K562 (cell line): ENCODE results near the gene UBXN6. TPM values are rescaled to one million over a fixed set of nuclear protein-coding genes. Genes with fewer than 3 reads are reported as not detected.

Source experiments
- ARNT ChIP-seq, 2 experiments: fragments of 450-650 bp; IDR thresholded peaks; 2 replicates each; pipeline ENCODE4 v1.6.1; 2016; ENCODE audit warnings: mild to moderate bottlenecking in 1 of 2
- CHD1 ChIP-seq: fragments of 200-600 bp; sonication (generic); IDR thresholded peaks from one replicate; pipeline ENCODE4 v1.6.1; 2012; ENCODE audit warnings: mild to moderate bottlenecking, moderate library complexity, low read length, inconsistent platforms
- DMBX1 ChIP-seq: fragments of 250-450 bp; sonication (Bioruptor Pico); IDR thresholded peaks from 2 replicates; pipeline ENCODE4 v1.8.0; 2022; ENCODE audit warnings: inconsistent platforms, mild to moderate bottlenecking, moderate library complexity, borderline replicate concordance
- ELF2 ChIP-seq: fragments of 250-450 bp; sonication (Bioruptor Pico); IDR thresholded peaks from 2 replicates; pipeline ENCODE4 v1.5.0; 2021; ENCODE audit warnings: mild to moderate bottlenecking
- HCFC1 ChIP-seq: IDR thresholded peaks from 2 replicates; pipeline ENCODE4 v1.6.1; 2012; ENCODE audit warnings: low read depth, low read length, improper control_type of control experiment
- HDAC2 ChIP-seq: fragments of 450-650 bp; IDR thresholded peaks from 2 replicates; pipeline ENCODE4 v1.6.1; 2016; ENCODE audit warnings: mild to moderate bottlenecking
- MAZ ChIP-seq, 2 experiments: fragments of 450-650 bp in 1 of 2; sonication (generic) in 1 of 2; formaldehyde crosslinking; IDR thresholded peaks in 1 of 2; conservative IDR thresholded peaks in 1 of 2; 2 replicates each; pipeline versions ENCODE4 v1.4.0 to v1.5.0; 2020; ENCODE audit warnings: mild to moderate bottlenecking in 1 of 2, missing genetic modification reagents in 1 of 2
- NR2C2 ChIP-seq, 2 experiments: fragments of 200-800 bp in 1 of 2; sonication (Bioruptor generic) in 1 of 2; sonication (generic) in 1 of 2; formaldehyde crosslinking in 1 of 2; IDR thresholded peaks; 2 replicates each; pipeline versions ENCODE4 v1.6.1 to v1.8.0; 2016 to 2022; ENCODE audit warnings: mild to moderate bottlenecking in 1 of 2, missing compliant biosample characterization in 1 of 2, missing genetic modification characterization in 1 of 2, missing genetic modification reagents in 1 of 2
- RCOR1 ChIP-seq, 2 experiments: IDR thresholded peaks; 2 replicates each; pipeline ENCODE4 v1.6.1; 2012; ENCODE audit warnings: low read depth in 2 of 2, low read length in 2 of 2, borderline replicate concordance in 1 of 2, improper control_type of control experiment in 1 of 2
- RFX1 ChIP-seq: fragments of 450-650 bp; IDR thresholded peaks from 2 replicates; pipeline ENCODE4 v1.6.1; 2016; ENCODE audit warnings: mild to moderate bottlenecking, moderate library complexity
- SAP30 ChIP-seq: fragments of 200-600 bp; sonication (generic); IDR thresholded peaks from 2 replicates; pipeline ENCODE4 v1.6.1; 2012; ENCODE audit warnings: borderline replicate concordance, low read depth, mild to moderate bottlenecking, moderate library complexity, low read length, control low read depth, inconsistent platforms; ENCODE audit not compliant: insufficient read depth, poor library complexity, severe bottlenecking
- SIN3B ChIP-seq: fragments of 450-650 bp; IDR thresholded peaks from 2 replicates; pipeline ENCODE4 v1.6.1; 2017; ENCODE audit warnings: low read depth, mild to moderate bottlenecking, moderate library complexity
- SRSF3 ChIP-seq: fragments of 200-400 bp; formaldehyde crosslinking; IDR thresholded peaks from 2 replicates; pipeline ENCODE4 v1.6.1; 2016; ENCODE audit warnings: mild to moderate bottlenecking, low read length, moderate library complexity; ENCODE audit not compliant: insufficient read depth
- TCF7L2 ChIP-seq: fragments of 150-350 bp; IDR thresholded peaks from 2 replicates; pipeline ENCODE4 v1.6.1; 2016; ENCODE audit warnings: low read depth, mild to moderate bottlenecking, low read length, moderate library complexity
- ZBTB1 ChIP-seq: sonication (generic); formaldehyde crosslinking; IDR thresholded peaks from 2 replicates; pipeline ENCODE4 v1.8.1; 2023; ENCODE audit warnings: missing genetic modification reagents, low read depth, mild to moderate bottlenecking, borderline replicate concordance
- ZBTB17 ChIP-seq: fragments of 450-650 bp; formaldehyde crosslinking; IDR thresholded peaks from 2 replicates; pipeline ENCODE4 v1.4.0; 2020; ENCODE audit warnings: mild to moderate bottlenecking
- ZEB2 ChIP-seq: fragments of 450-650 bp; IDR thresholded peaks from 2 replicates; pipeline ENCODE4 v1.6.1; 2016
- ZFX ChIP-seq: sonication (generic); formaldehyde crosslinking; IDR thresholded peaks from 2 replicates; pipeline ENCODE4 v1.8.0; 2022; ENCODE audit warnings: mild to moderate bottlenecking, missing genetic modification reagents, moderate library complexity
- ZKSCAN1 ChIP-seq: fragments of 150-350 bp; IDR thresholded peaks from 2 replicates; pipeline ENCODE4 v1.6.1; 2016; ENCODE audit warnings: low read depth, low read length
- ZNF12 ChIP-seq: sonication (generic); formaldehyde crosslinking; IDR thresholded peaks from 2 replicates; pipeline ENCODE4 v1.4.0; 2020; ENCODE audit warnings: mild to moderate bottlenecking, missing genetic modification reagents
- ZNF133 ChIP-seq: fragments of 250-450 bp; sonication (Bioruptor Pico); IDR thresholded peaks from 2 replicates; pipeline ENCODE4 v1.4.0; 2020; ENCODE audit warnings: mild to moderate bottlenecking
- ZNF143 ChIP-seq: sonication (generic); formaldehyde crosslinking; IDR thresholded peaks from 2 replicates; pipeline ENCODE4 v1.9.0; 2022; ENCODE audit warnings: mild to moderate bottlenecking, missing genetic modification reagents
- ZNF24 ChIP-seq: fragments of 450-650 bp; IDR thresholded peaks from 2 replicates; pipeline ENCODE4 v1.6.1; 2016
- ZNF449 ChIP-seq: fragments of 250-450 bp; sonication (Bioruptor Pico); IDR thresholded peaks from 2 replicates; pipeline ENCODE4 v1.8.0; 2022; ENCODE audit warnings: moderate library complexity, mild to moderate bottlenecking, inconsistent platforms
- ZNF586 ChIP-seq: fragments of 450-650 bp; formaldehyde crosslinking; conservative IDR thresholded peaks from 2 replicates; pipeline ENCODE4 v1.4.0; 2020; ENCODE audit warnings: mild to moderate bottlenecking, moderate library complexity
- ZNF740 ChIP-seq, 3 experiments: fragments of 200-800 bp in 1 of 3; sonication (Bioruptor generic) in 1 of 3; sonication (generic) in 1 of 3; formaldehyde crosslinking in 1 of 3; IDR thresholded peaks; 2 replicates each; pipeline versions ENCODE4 v1.6.1 to v1.8.0; 2016 to 2022; ENCODE audit warnings: mild to moderate bottlenecking in 2 of 3, missing compliant biosample characterization in 2 of 3, missing genetic modification characterization in 2 of 3, missing genetic modification reagents in 1 of 3
- ZNF785 ChIP-seq: fragments of 250-450 bp; sonication (Bioruptor Pico); IDR thresholded peaks from 2 replicates; pipeline ENCODE4 v1.4.0; 2020; ENCODE audit warnings: mild to moderate bottlenecking
- polyA plus RNA-seq, 8 experiments: library from polyadenylated mRNA; depleted of rRNA in 4 of 8; stranded (reverse) in 5 of 8; unstranded in 3 of 8; fragments of >200 nt; fragmentation: Nextera tagmentation in 2 of 8; fragmentation: Illumina TruSeq in 1 of 8; extraction: Ambion mirVana in 2 of 8; extraction: Trizol in 1 of 8; gene quantifications; 2 replicates each; pipeline versions ENCODE4 v1.2.1 to v1.2.3, GENCODE V29; 2011 to 2014; ENCODE audit warnings: inconsistent platforms in 1 of 8, missing spikeins in 1 of 8
- total RNA-seq, 7 experiments: library from RNA; depleted of rRNA in 6 of 7; stranded (reverse); fragments of >200 nt in 6 of 7; fragmentation: Illumina TruSeq in 2 of 7; extraction: Trizol in 2 of 7; gene quantifications; 2 replicates each; pipeline versions ENCODE4 v1.2.1 to v1.2.3, GENCODE V29; 2011 to 2021; ENCODE audit warnings: low replicate concordance in 1 of 7

Gene UBXN6
- total and polyA plus RNA-seq, 9 of the 15 experiments (the other 6 are each of a cell fraction or from before 2014, with no cell fraction given): 0.48 to 90.2 (median 29.5) TPM

GRCh38 chr19:4403005-4403761, 54.4 kb downstream of the UBXN6 start (continued):
- TF ChIP-seq ZBTB17 (CRISPR knock-in tag) (no peak), ZNF24 (peak; percentile 98), MAZ (CRISPR knock-in tag; conservative IDR thresholded peaks at IDR 0.05 in 1 of 2, IDR thresholded peaks at IDR 0.05 in 1 of 2) (no peak), ARNT (IDR thresholded peaks at IDR 0.05) (no peak), SIN3B (0 out of 2 replicates have a peak, but pooled peaks have one; percentile 21), ZFX (CRISPR knock-in tag) (peak; percentile 52), HCFC1 (no peak), ELF2 (CRISPR knock-in tag) (no peak), ZNF785 (CRISPR knock-in tag) (no peak), SAP30 (peak; percentile 3), NR2C2 (CRISPR knock-in tag; IDR thresholded peaks at IDR 0.05) (0 out of 2 replicates have a peak, but pooled peaks have one; percentile 37), NR2C2 (tag; IDR thresholded peaks at IDR 0.05) (no peak), ZEB2 (no peak), ZNF143 (peak; percentile 17; the same call in 1 of the 2 replicates), SRSF3 (no peak), ZNF133 (no peak), RFX1 (no peak), DMBX1 (CRISPR knock-in tag) (no peak), RCOR1 (IDR thresholded peaks at IDR 0.05; ENCODE audit: borderline replicate concordance in 1 of 2, low read depth in 2 of 2, low read length in 2 of 2) (0 out of 4 replicates have a peak, but pooled peaks of 1 of the 2 experiments have one; percentile 30), ZNF12 (0 out of 2 replicates have a peak, but pooled peaks have one; percentile 32), ZKSCAN1 (peak; percentile 98), HDAC2 (0 out of 2 replicates have a peak, but pooled peaks have one; percentile 38), ZNF740 (CRISPR knock-in tag; IDR thresholded peaks at IDR 0.05) (no peak; the same call in 1 of the 2 replicates), ZNF740 (tag; IDR thresholded peaks at IDR 0.05) (no peak), ZNF449 (CRISPR knock-in tag) (no peak), CHD1 (peak; percentile 45), ZNF586 (CRISPR knock-in tag) (no peak), TCF7L2 (no peak), ZBTB1 (CRISPR knock-in tag) (peak; percentile 54; the same call in 1 of the 2 replicates)
